ENCODE results near the gene RINL.
"Not testable (repeated sequence)": the region's sequence is repeated elsewhere in the genome, so short reads cannot be mapped to it uniquely, and the experiment has no call there.

RINL gene

GRCh38 chr19:38873400-38873799 lies 4.7 kb downstream of the RINL start:
- DNase-seq = not testable (repeated sequence)

- DNase-seq = no peak
These were observed 7.5 kb downstream of the RINL start for GRCh38 chr19:38870612-38871011.

- peak; percentile 95 for DNase-seq
These were observed 8.1 kb downstream of the RINL start for GRCh38 chr19:38869836-38870607.

- peak; percentile 42 for DNase-seq
These were observed 8.8 kb downstream of the RINL start for GRCh38 chr19:38869160-38869835.

- no peak for DNase-seq
These were observed 9.5 kb downstream of the RINL start for GRCh38 chr19:38868551-38868950.

GRCh38 chr19:38867171-38867780 lies 10.8 kb downstream of the RINL start:
- DNase-seq = no peak

- DNase-seq = no peak
These were observed 15.6 kb downstream of the RINL start for GRCh38 chr19:38862321-38863059.

- no peak for DNase-seq
These were observed 16.7 kb downstream of the RINL start for GRCh38 chr19:38861368-38861767.

GRCh38 chr19:38859631-38860204 lies 18.4 kb downstream of the RINL start:
- not testable (repeated sequence) for DNase-seq

- DNase-seq = no peak
These were observed 21.3 kb downstream of the RINL start for GRCh38 chr19:38856813-38857212.

GRCh38 chr19:38855751-38856150 lies 22.3 kb downstream of the RINL start:
- DNase-seq = not testable (repeated sequence)

GRCh38 chr19:38854961-38855360 lies 23.1 kb downstream of the RINL start:
- DNase-seq = not testable (repeated sequence)

- no peak for DNase-seq
These were observed 24.9 kb downstream of the RINL start for GRCh38 chr19:38853214-38853613.

GRCh38 chr19:38852231-38853044 lies 25.6 kb downstream of the RINL start:
- DNase-seq = peak; percentile 72

GRCh38 chr19:38851622-38852230 lies 26.3 kb downstream of the RINL start:
- DNase-seq = peak; percentile 86

GRCh38 chr19:38850976-38851621 lies 27.0 kb downstream of the RINL start:
- peak; percentile 61 for DNase-seq

GRCh38 chr19:38850436-38850975 lies 27.6 kb downstream of the RINL start:
- DNase-seq = peak; percentile 97

GRCh38 chr19:38849860-38850435 lies 28.1 kb downstream of the RINL start, which contains the start of gene HNRNPL:
TSS of gene HNRNPL (minus strand) at chr19:38849986. CDS start at chr19:38849966, 20 bp downstream.
- DNase-seq = peak; percentile 100

GRCh38 chr19:38849147-38849859 lies 28.8 kb downstream of the RINL start:
- peak; percentile 94 for DNase-seq

All from activated T-cell treated with anti-CD3 and anti-CD28 coated beads, Interleukin-2, amount 50 U/mL, for 1 hour (primary cell).